CD4-positive, alpha-beta memory T cell (primary cell): ENCODE data around the gene CGGBP1. TPM values are rescaled to one million over a fixed set of nuclear protein-coding genes. Genes with fewer than 3 reads are reported as not detected.

ENCODE experiments used
- CTCF ChIA-PET: fragments of 350-600 bp; sonication (Branson Sonifier 250); formaldehyde crosslinking; loops from one replicate; lab custom pipeline; 2021; ENCODE audit warnings: inconsistent platforms; ENCODE audit not compliant: partially characterized antibody; lab: Charles Lee
- POLR2A ChIA-PET: fragments of 350-600 bp; sonication (Branson Sonifier 250); formaldehyde crosslinking; loops from one replicate; lab custom pipeline; 2021; ENCODE audit not compliant: partially characterized antibody; lab: Charles Lee
- DNase-seq, 5 donors: peaks; one replicate each; pipeline versions ENCODE4 v3.0.0 to v3.0.0-alpha.2; 2020 to 2022; ENCODE audit warnings: mixed read lengths in 1 of 5
- H3K27ac ChIP-seq: one replicate; pipeline ENCODE4 v1.7.0; 2013; ENCODE audit warnings: low read depth, low read length
- H3K27me3 ChIP-seq: 2 replicates; pipeline ENCODE4 v1.7.0; 2013; ENCODE audit warnings: mild to moderate bottlenecking, low read length, moderate library complexity; ENCODE audit not compliant: insufficient read depth
- H3K36me3 ChIP-seq: 2 replicates; pipeline ENCODE4 v1.7.0; 2013; ENCODE audit warnings: mild to moderate bottlenecking, low read length, moderate library complexity; ENCODE audit not compliant: insufficient read depth
- H3K4me1 ChIP-seq: 2 replicates; pipeline ENCODE4 v1.7.0; 2013; ENCODE audit warnings: mild to moderate bottlenecking, low read length, moderate library complexity; ENCODE audit not compliant: insufficient read depth
- H3K4me3 ChIP-seq, 2 donors: one replicate each; pipeline ENCODE4 v1.7.0; 2013; ENCODE audit warnings: low read length in 2 of 2, mild to moderate bottlenecking in 1 of 2
- H3K9me3 ChIP-seq, 2 donors: one replicate each; pipeline ENCODE4 v1.7.0; 2013; ENCODE audit warnings: low read length in 2 of 2, control low read depth in 1 of 2; ENCODE audit not compliant: control insufficient read depth in 1 of 2
- H3K27ac Mint-ChIP-seq, 7 donors: one replicate each; pipeline ENCODE4 v1.8.0; 2020 to 2021; ENCODE audit warnings: mixed read lengths in 7 of 7, mild to moderate bottlenecking in 6 of 7, inconsistent platforms in 3 of 7, moderate library complexity in 3 of 7
- H3K27me3 Mint-ChIP-seq, 2 donors: one replicate each; pipeline ENCODE4 v1.8.0; 2020 to 2021; ENCODE audit warnings: mixed read lengths in 2 of 2
- H3K36me3 Mint-ChIP-seq, 2 donors: one replicate each; pipeline ENCODE4 v1.8.0; 2020 to 2021; ENCODE audit warnings: mixed read lengths in 2 of 2, inconsistent platforms in 1 of 2, mild to moderate bottlenecking in 1 of 2
- H3K4me1 Mint-ChIP-seq, 4 donors: one replicate each; pipeline ENCODE4 v1.8.0; 2020 to 2021; ENCODE audit warnings: mixed read lengths in 4 of 4, mild to moderate bottlenecking in 1 of 4
- H3K4me3 Mint-ChIP-seq, 8 donors: one replicate each; pipeline ENCODE4 v1.8.0; 2020 to 2021; ENCODE audit warnings: mixed read lengths in 8 of 8, mild to moderate bottlenecking in 7 of 8, moderate library complexity in 6 of 8, inconsistent platforms in 3 of 8
- H3K9me3 Mint-ChIP-seq, 8 donors: one replicate each; pipeline ENCODE4 v1.8.0; 2020 to 2021; ENCODE audit warnings: mixed read lengths in 8 of 8, mild to moderate bottlenecking in 5 of 8, inconsistent platforms in 3 of 8, moderate library complexity in 1 of 8
- intact Hi-C: fragments of 100-400 bp; cut with micrococcal nuclease; formaldehyde crosslinking; loops from one replicate; pipeline ENCODE4 v1.15.1; 2023
- polyA plus RNA-seq, 2 donors: library from polyadenylated mRNA; unstranded; fragments of 300-500 nt; fragmentation: Illumina TruSeq; gene quantifications; one replicate each; pipeline ENCODE4 v1.2.3, GENCODE V29; 2021
- total RNA-seq, 2 experiments: library from RNA; stranded (reverse); gene quantifications; one replicate each; pipeline ENCODE4 v1.2.3, GENCODE V29; 2021

The CGGBP1 gene
- total and polyA plus RNA-seq, 4 experiments from 2014 or later: 94.2 to 159 (median 123) TPM

GRCh38 chr3:88010810-88011209, 48.0 kb downstream of the CGGBP1 start:
- H3K9me3 ChIP-seq: no peaks in the 10 kb centered on the region
- peaks cover 0 to 2% (median under 1%) of the 10 kb centered on the region in 4 donors for H3K4me1 Mint-ChIP-seq
- no peaks in the 10 kb centered on the region for H3K4me1 ChIP-seq
- H3K27me3 Mint-ChIP-seq: peaks cover 2% of the 10 kb centered on the region in 2 donors
- H3K4me3 Mint-ChIP-seq: no peak overlapping the region
- ChIA-PET CTCF (interaction anchor here (1.1 kb wide), 1 partner anchor 8 kb away, joined by 3 read pairs; no protein-coding TSS in a partner anchor), POLR2A (no interaction called here)
- H3K4me3 ChIP-seq: no peak overlapping the region
- no peak for DNase-seq
- intact Hi-C loops: no loop called here
- peak overlapping the region in 1 of 7 donors; percentile 15 for H3K27ac Mint-ChIP-seq
- H3K9me3 Mint-ChIP-seq: no peaks in the 10 kb centered on the region
- no peaks in the 10 kb centered on the region for H3K36me3 Mint-ChIP-seq
- H3K36me3 ChIP-seq: no peaks in the 10 kb centered on the region
- no peaks in the 10 kb centered on the region for H3K27me3 ChIP-seq
- H3K27ac ChIP-seq: no peak overlapping the region

GRCh38 chr3:88009066-88009465, 49.7 kb downstream of the CGGBP1 start:
- intact Hi-C loops: no loop called here
- Histone ChIP-seq H3K27ac (no peak overlapping the region), H3K36me3 (no peaks in the 10 kb centered on the region), H3K4me1 (peaks cover 5% of the 10 kb centered on the region), H3K9me3 (no peaks in the 10 kb centered on the region), H3K27me3 (no peaks in the 10 kb centered on the region), H3K4me3 (no peak overlapping the region)
- no peak for DNase-seq
- H3K4me1 Mint-ChIP-seq: peaks cover 0 to 7% (median 2%) of the 10 kb centered on the region in 4 donors
- H3K4me3 Mint-ChIP-seq: no peak overlapping the region
- CTCF ChIA-PET: interaction anchor here (0.9 to 1.2 kb wide), 2 partner anchors 8 to 658 kb away, joined by 3 read pairs; no protein-coding TSS in a partner anchor
- POLR2A ChIA-PET: no interaction called here
- no peaks in the 10 kb centered on the region for H3K9me3 Mint-ChIP-seq
- no peaks in the 10 kb centered on the region for H3K36me3 Mint-ChIP-seq
- no peak overlapping the region for H3K27ac Mint-ChIP-seq
- peaks cover 0 to 2% of the 10 kb centered on the region in 2 donors for H3K27me3 Mint-ChIP-seq

GRCh38 chr3:88005066-88005465, 53.7 kb downstream of the CGGBP1 start:
- Histone ChIP-seq H3K36me3 (no peaks in the 10 kb centered on the region), H3K4me1 (peaks cover 5% of the 10 kb centered on the region), H3K27me3 (no peaks in the 10 kb centered on the region), H3K27ac (no peak overlapping the region), H3K9me3 (no peaks in the 10 kb centered on the region), H3K4me3 (no peak overlapping the region)
- Mint-ChIP-seq H3K9me3 (no peaks in the 10 kb centered on the region), H3K36me3 (no peaks in the 10 kb centered on the region), H3K4me1 (peaks cover 0 to 10% (median 7%) of the 10 kb centered on the region in 4 donors), H3K4me3 (no peak overlapping the region), H3K27ac (no peak overlapping the region), H3K27me3 (no peaks in the 10 kb centered on the region)
- ChIA-PET CTCF (interaction anchor here (0.9 to 4.0 kb wide), 17 partner anchors 11 to 746 kb away, joined by 3 to 47 read pairs (median 4); partner anchors contain the start of genes CGGBP1 and ZNF654), POLR2A (interaction anchor here (0.7 kb wide), 1 partner anchor 144 kb away, joined by 3 read pairs; the partner anchor contains the start of gene C3orf38)
- intact Hi-C loops: loop anchor here (1.0 to 2.0 kb wide), 4 partner anchors 26 to 745 kb away; no protein-coding TSS in a partner anchor
- peak in 4 of 5 donors; percentile 40 to 46 (median 45) for DNase-seq

- H3K27me3 Mint-ChIP-seq: no peaks in the 10 kb centered on the region
- H3K27ac Mint-ChIP-seq: no peak overlapping the region
- H3K4me1 Mint-ChIP-seq: peaks cover 0 to 10% (median 7%) of the 10 kb centered on the region in 4 donors
- H3K9me3 Mint-ChIP-seq: no peaks in the 10 kb centered on the region
- no peak overlapping the region for H3K4me3 Mint-ChIP-seq
- peak in 2 of 5 donors; percentile 28 to 32 for DNase-seq
- no peaks in the 10 kb centered on the region for H3K9me3 ChIP-seq
- no peak overlapping the region for H3K27ac ChIP-seq
- no peak overlapping the region for H3K4me3 ChIP-seq
- CTCF ChIA-PET: interaction anchor here (0.7 to 4.0 kb wide), 9 partner anchors 14 to 744 kb away, joined by 3 to 47 read pairs (median 4); partner anchors contain the start of gene C3orf38
- intact Hi-C loops: loop anchor here (1.0 kb wide), 2 partner anchors 56 to 232 kb away; partner anchors contain the start of genes CGGBP1 and ZNF654
- POLR2A ChIA-PET: no interaction called here
- no peaks in the 10 kb centered on the region for H3K36me3 Mint-ChIP-seq
- no peaks in the 10 kb centered on the region for H3K36me3 ChIP-seq
- peaks cover 5% of the 10 kb centered on the region for H3K4me1 ChIP-seq
- H3K27me3 ChIP-seq: no peaks in the 10 kb centered on the region
Measured at GRCh38 chr3:88003115-88003755, 55.6 kb downstream of the CGGBP1 start.

GRCh38 chr3:88002448-88002847, 56.4 kb downstream of the CGGBP1 start:
- CTCF ChIA-PET: interaction anchor here (0.7 to 1.4 kb wide), 10 partner anchors 13 to 743 kb away, joined by 3 to 7 read pairs (median 4); partner anchors contain the start of gene C3orf38

More at GRCh38 chr3:88002448-88002847, 56.4 kb downstream of the CGGBP1 start:
- Mint-ChIP-seq H3K36me3 (no peaks in the 10 kb centered on the region), H3K9me3 (no peaks in the 10 kb centered on the region), H3K27me3 (no peaks in the 10 kb centered on the region), H3K4me3 (no peak overlapping the region), H3K4me1 (peaks cover 5 to 11% (median 9%) of the 10 kb centered on the region in 4 donors), H3K27ac (no peak overlapping the region)
- intact Hi-C loops: no loop called here
- no peak overlapping the region for H3K27ac ChIP-seq
- POLR2A ChIA-PET: no interaction called here
- H3K4me1 ChIP-seq: peaks cover 7% of the 10 kb centered on the region
- no peaks in the 10 kb centered on the region for H3K9me3 ChIP-seq
- DNase-seq: no peak
- no peaks in the 10 kb centered on the region for H3K36me3 ChIP-seq
- H3K27me3 ChIP-seq: no peaks in the 10 kb centered on the region
- no peak overlapping the region for H3K4me3 ChIP-seq

Other genes with a start within 250 kb of the CGGBP1 start
- gene ZNF654, start 250 bp upstream of the CGGBP1 start, total RNA-seq: 10 to 100 TPM; 26.8 to 30.3 TPM
- 10 to 100 TPM in 1 of 2 donors, 1 to 10 TPM in 1; 5.9 to 12.2 TPM for gene ZNF654, start 250 bp upstream of the CGGBP1 start, polyA plus RNA-seq
- gene C3orf38, start 91.0 kb upstream of the CGGBP1 start, total RNA-seq: 10 to 100 TPM; 36.5 to 38.5 TPM
- 10 to 100 TPM; 19.0 to 24.2 TPM for gene C3orf38, start 91.0 kb upstream of the CGGBP1 start, polyA plus RNA-seq